ENCODE measurements around the gene KRTAP5-5. TPM values are rescaled to one million over a fixed set of nuclear protein-coding genes. Genes with fewer than 3 reads are reported as not detected.
A peak's percentile ranks its signal among the peaks of the same experiment; 100 is the strongest.

KRTAP5-5 gene
- total and polyA plus RNA-seq, 10 donors: not detected

GRCh38 chr11:1640076-1640946, 10.7 kb downstream of the KRTAP5-5 start:
- Histone ChIP-seq H3K27ac (no peak overlapping the region), H3K27me3 (replicated peaks in 1 of 7) (peaks cover 0 to 78% (median 22%) of the 10 kb centered on the region in 7 donors), H3K4me1 (peaks cover 0 to 14% (median 0%) of the 10 kb centered on the region in 6 donors), H3K9me3 (no peaks in the 10 kb centered on the region), H3K36me3 (no peaks in the 10 kb centered on the region), H3K4me3 (no peak overlapping the region)
- intact Hi-C loops (cut with DNase I; ENCODE audit: low total_unique reads): no loop called here
- TF ChIP-seq POLR2A (IDR thresholded peaks at IDR 0.05) (no peak), CTCF (IDR thresholded peaks at IDR 0.05 in 8 of 11, conservative IDR thresholded peaks at IDR 0.05 in 3 of 11) (peak in 10 of 11 experiments; percentile 9 to 85 (median 75))
- DNase-seq: peak; percentile 50
- WGBS, 5 donors: 58 to 62% (median 59%) methylated on average over 32 of the region's 32 CpGs

DNA sequence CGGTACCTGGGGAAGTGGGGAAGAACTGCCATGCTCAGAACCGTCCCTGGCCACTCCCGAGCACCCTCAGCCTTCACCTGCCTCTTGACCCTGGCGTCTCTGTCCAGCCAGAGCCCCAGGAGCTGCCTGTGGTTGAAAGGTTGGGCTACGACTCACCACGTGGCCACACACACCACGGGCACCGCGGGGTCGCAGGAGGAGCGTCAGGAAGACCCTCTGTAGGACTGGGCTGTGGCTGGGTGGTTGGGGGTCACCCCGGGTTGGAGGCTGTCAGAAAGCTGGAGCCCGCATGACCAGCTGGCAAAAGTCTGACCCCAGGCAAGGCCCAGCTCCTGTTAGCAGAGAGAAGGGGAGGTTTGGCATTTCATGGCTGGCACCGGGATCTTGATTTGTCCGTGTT, 11.5 kb downstream of the KRTAP5-5 start:
- TF ChIP-seq POLR2A (IDR thresholded peaks at IDR 0.05): no peak
- no peak for TF ChIP-seq POLR2AphosphoS5 (IDR thresholded peaks at IDR 0.05)
- TF ChIP-seq CTCF (IDR thresholded peaks at IDR 0.05 in 8 of 11, conservative IDR thresholded peaks at IDR 0.05 in 3 of 11): no peak
- 66 to 88% (median 82%) methylated on average over 8 to 15 of the region's 15 CpGs for WGBS, 5 donors
- H3K4me3 ChIP-seq: no peak overlapping the region
- intact Hi-C loops (cut with DNase I; ENCODE audit: low total_unique reads): no loop called here
- peaks cover 0 to 78% (median 22%) of the 10 kb centered on the region in 7 donors for H3K27me3 ChIP-seq (replicated peaks in 1 of 7)
- H3K9me3 ChIP-seq: no peaks in the 10 kb centered on the region
- H3K27ac ChIP-seq: no peak overlapping the region
- peak; percentile 59 for DNase-seq
- H3K36me3 ChIP-seq: no peaks in the 10 kb centered on the region
- H3K4me1 ChIP-seq: peaks cover 0 to 14% (median 0%) of the 10 kb centered on the region in 6 donors

DNA sequence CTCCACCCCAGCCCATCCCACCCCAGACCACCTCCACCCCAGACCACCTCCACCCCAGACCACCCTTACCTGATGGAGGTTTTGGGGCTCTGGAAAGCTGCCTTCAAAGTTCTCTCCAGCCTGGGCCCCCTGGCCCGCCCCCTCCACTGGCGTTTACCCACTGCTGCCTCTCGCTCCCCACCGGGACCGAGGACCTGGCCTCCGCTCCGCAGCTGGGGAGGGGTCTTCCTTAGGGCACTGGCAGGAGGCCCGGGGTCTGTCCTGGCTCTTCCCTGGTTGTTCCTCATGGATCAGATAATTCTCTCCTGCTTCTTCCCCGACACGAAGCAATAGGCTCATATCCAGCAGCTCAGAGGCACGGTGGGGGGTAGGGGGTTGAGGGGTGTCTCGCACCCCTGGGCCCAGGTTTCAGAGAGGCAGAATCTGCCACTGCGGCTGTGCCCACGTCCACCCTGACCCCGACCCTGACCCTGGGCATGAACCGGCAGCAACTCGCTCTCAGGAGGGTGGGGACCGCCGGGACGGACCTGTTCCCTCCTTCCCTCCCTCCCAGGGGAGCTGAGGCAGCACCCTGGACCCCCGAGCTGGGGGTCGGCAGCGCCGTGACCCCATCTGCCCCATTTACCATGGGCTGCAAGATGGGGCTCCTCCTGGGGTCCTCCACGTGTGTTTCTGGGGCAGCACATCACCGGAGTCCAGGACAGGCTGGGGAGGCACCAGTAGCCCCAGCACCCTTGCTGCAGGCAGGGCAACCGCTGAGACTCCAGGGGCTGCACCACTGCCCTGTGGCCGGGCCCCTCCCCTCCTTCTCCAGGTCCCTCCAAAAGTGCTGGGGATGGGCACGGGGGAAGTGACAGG, 12.9 kb downstream of the KRTAP5-5 start:
- 78 to 91% (median 80%) methylated on average over 17 to 29 of the region's 29 CpGs for WGBS, 5 donors
- Histone ChIP-seq H3K27ac (no peak overlapping the region), H3K4me1 (peaks cover 0 to 14% (median 0%) of the 10 kb centered on the region in 6 donors), H3K27me3 (replicated peaks in 1 of 7) (peaks cover 0 to 68% (median 22%) of the 10 kb centered on the region in 7 donors), H3K4me3 (no peak overlapping the region), H3K9me3 (no peaks in the 10 kb centered on the region), H3K36me3 (no peaks in the 10 kb centered on the region)
- intact Hi-C loops (cut with DNase I; ENCODE audit: low total_unique reads): no loop called here
- peak; percentile 62 for DNase-seq
- TF ChIP-seq POLR2A (IDR thresholded peaks at IDR 0.05): no peak
- no peak for TF ChIP-seq POLR2AphosphoS5 (IDR thresholded peaks at IDR 0.05)
- no peak for TF ChIP-seq CTCF (IDR thresholded peaks at IDR 0.05 in 8 of 11, conservative IDR thresholded peaks at IDR 0.05 in 3 of 11)
